OCI-LY3 (cell line): ENCODE data around the gene IP6K2.
"Not testable (repeated sequence)": the region's sequence is repeated elsewhere in the genome, so short reads cannot be mapped to it uniquely, and the experiment has no call there.

Source experiments
- H2AFZ ChIP-seq: fragments of 200-600, 300-600 bp; shearing (Covaris generic); 2 replicates; pipeline ENCODE4 v1.6.0; 2014; ENCODE audit warnings: antibody characterized with exemption, low read depth, low read length
- H3K27ac ChIP-seq: fragments of 200-600, 300-600 bp; sonication (generic); 2 replicates; pipeline ENCODE4 v1.5.1; 2014; ENCODE audit warnings: mild to moderate bottlenecking, low read length, moderate library complexity, mixed read lengths
- H3K27me3 ChIP-seq: fragments of 200-600, 300-600 bp; sonication (generic); 2 replicates; pipeline ENCODE4 v1.6.1; 2014; ENCODE audit warnings: low read depth, low read length, mixed read lengths
- H3K36me3 ChIP-seq: fragments of 200-600, 300-600 bp; sonication (generic); replicated peaks from 2 replicates; pipeline ENCODE3; 2014; ENCODE audit warnings: low read depth, low read length, mixed read lengths
- H3K4me1 ChIP-seq: fragments of 300-600, 200-600 bp; sonication (generic); 2 replicates; pipeline ENCODE4 v1.6.1; 2014; ENCODE audit warnings: low read length, mixed read lengths
- H3K4me2 ChIP-seq: fragments of 200-600, 300-600 bp; sonication (generic); 2 replicates; pipeline ENCODE4 v1.6.1; 2014; ENCODE audit warnings: low read length, mixed read lengths
- H3K4me3 ChIP-seq: fragments of 300-600, 200-600 bp; sonication (generic); 2 replicates; pipeline ENCODE4 v1.5.1; 2014; ENCODE audit warnings: antibody characterized with exemption, mild to moderate bottlenecking, low read length, moderate library complexity
- H3K79me2 ChIP-seq: fragments of 300-600, 200-600 bp; shearing (Covaris generic); 2 replicates; pipeline ENCODE4 v1.6.1; 2014; ENCODE audit warnings: mild to moderate bottlenecking, low read length, mixed read lengths
- H3K9ac ChIP-seq: fragments of 300-600, 200-600 bp; shearing (Covaris generic); 2 replicates; pipeline ENCODE4 v1.6.0; 2014; ENCODE audit warnings: mild to moderate bottlenecking, low read length, moderate library complexity
- H3K9me3 ChIP-seq: fragments of 200-600, 300-600 bp; shearing (Covaris generic); 2 replicates; pipeline ENCODE4 v1.6.1; 2014; ENCODE audit warnings: low read length, mixed read lengths; ENCODE audit not compliant: insufficient read depth
- H4K20me1 ChIP-seq: fragments of 200-600, 300-600 bp; sonication (generic); 2 replicates; pipeline ENCODE4 v1.6.1; 2016; ENCODE audit warnings: low read length, mixed read lengths; ENCODE audit not compliant: insufficient read depth
- EZH2phosphoT487 ChIP-seq: fragments of 200-600 bp; shearing (Covaris generic); IDR thresholded peaks from 2 replicates; pipeline ENCODE4 v1.6.1; 2018; ENCODE audit warnings: antibody characterized with exemption, mixed run types, low read depth
- TF ChIP-seq, protein P1 (sequence below): fragments of 200-600, 300-600 bp; sonication (generic); IDR thresholded peaks from 2 replicates; pipeline ENCODE4 v1.5.1; 2014; ENCODE audit warnings: antibody characterized with exemption, low read length, low read depth

The IP6K2 gene

GRCh38 chr3:48733752-48734518 is 16.9 kb upstream of the IP6K2 start:
- H3K9me3 ChIP-seq, H4K20me1 ChIP-seq, H3K27me3 ChIP-seq, H3K27ac ChIP-seq, H3K79me2 ChIP-seq, H3K4me1 ChIP-seq, H3K36me3 ChIP-seq, H3K4me3 ChIP-seq, H2AFZ ChIP-seq, H3K4me2 ChIP-seq, H3K9ac ChIP-seq: not testable (repeated sequence)

DNA sequence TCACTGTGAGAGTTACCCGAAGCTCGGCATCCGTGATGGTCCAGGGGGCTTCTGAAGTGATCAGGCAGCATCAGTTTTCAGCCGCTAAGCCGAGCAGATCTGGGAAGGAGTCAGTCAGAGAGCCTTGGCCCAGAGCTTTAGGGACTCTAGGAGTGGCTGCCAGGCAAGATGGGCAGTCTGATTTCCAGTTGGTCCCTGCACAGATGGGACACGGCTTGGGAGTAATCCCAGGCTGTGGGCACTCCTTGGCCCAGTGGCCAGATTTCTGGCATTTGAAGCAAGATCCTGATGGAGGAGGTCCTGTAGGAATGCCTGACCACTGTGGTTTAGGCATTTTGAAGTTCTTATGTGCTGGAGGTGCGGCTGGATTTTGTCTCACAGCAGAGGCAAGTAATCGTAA is 10.5 kb upstream of the IP6K2 start:
- Histone ChIP-seq H3K27me3 (no peaks in the 10 kb centered on the region; the same call in 1 of the 2 replicates), H3K9me3 (no peaks in the 10 kb centered on the region), H3K36me3 (no peaks in the 10 kb centered on the region), H3K9ac (no peak overlapping the region), H3K4me1 (no peaks in the 10 kb centered on the region), H2AFZ (no peak overlapping the region), H3K4me3 (no peak overlapping the region), H3K79me2 (no peaks in the 10 kb centered on the region), H3K4me2 (no peak overlapping the region), H4K20me1 (no peaks in the 10 kb centered on the region), H3K27ac (no peak overlapping the region)
- TF ChIP-seq, protein P1, sequence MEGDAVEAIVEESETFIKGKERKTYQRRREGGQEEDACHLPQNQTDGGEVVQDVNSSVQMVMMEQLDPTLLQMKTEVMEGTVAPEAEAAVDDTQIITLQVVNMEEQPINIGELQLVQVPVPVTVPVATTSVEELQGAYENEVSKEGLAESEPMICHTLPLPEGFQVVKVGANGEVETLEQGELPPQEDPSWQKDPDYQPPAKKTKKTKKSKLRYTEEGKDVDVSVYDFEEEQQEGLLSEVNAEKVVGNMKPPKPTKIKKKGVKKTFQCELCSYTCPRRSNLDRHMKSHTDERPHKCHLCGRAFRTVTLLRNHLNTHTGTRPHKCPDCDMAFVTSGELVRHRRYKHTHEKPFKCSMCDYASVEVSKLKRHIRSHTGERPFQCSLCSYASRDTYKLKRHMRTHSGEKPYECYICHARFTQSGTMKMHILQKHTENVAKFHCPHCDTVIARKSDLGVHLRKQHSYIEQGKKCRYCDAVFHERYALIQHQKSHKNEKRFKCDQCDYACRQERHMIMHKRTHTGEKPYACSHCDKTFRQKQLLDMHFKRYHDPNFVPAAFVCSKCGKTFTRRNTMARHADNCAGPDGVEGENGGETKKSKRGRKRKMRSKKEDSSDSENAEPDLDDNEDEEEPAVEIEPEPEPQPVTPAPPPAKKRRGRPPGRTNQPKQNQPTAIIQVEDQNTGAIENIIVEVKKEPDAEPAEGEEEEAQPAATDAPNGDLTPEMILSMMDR, result no peak
- no peak for TF ChIP-seq EZH2phosphoT487

DNA sequence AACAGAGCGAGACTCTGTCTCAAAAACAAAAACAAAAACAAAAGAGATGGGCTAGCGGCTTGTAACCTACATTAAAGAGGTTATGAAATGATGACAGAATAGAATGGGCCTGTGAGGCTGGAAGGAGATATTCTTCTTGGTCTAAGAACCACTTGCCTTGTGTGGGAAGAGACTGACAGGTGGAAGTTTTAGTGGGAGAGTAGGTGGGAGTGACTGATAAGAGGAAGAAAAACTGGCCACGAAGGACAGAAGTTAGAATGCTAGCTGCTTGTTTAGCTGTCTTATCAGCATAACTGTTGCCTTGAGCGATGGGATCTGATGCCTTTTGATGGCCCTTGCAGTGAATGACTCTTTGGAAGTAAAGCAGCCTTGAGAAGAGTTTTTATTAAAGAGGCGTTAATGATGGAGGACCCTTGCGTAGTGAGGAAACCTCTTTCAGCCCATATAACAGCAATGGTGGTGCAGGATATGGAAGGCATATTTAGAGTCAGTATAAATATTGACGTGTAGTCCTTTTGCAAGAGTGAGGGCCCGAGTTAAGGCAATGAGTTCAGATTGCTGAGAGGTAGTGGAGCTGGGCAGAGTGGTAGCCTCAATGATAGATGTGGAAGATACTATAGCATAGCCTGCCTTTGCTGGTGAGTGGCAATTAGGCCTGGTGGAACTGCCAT is 8.3 kb upstream of the IP6K2 start:
- H3K4me2 ChIP-seq, H3K9ac ChIP-seq, H3K27ac ChIP-seq, H3K4me3 ChIP-seq, H2AFZ ChIP-seq, H3K79me2 ChIP-seq, H3K4me1 ChIP-seq, H3K9me3 ChIP-seq, H3K27me3 ChIP-seq, H3K36me3 ChIP-seq, H4K20me1 ChIP-seq: not testable (repeated sequence)

DNA sequence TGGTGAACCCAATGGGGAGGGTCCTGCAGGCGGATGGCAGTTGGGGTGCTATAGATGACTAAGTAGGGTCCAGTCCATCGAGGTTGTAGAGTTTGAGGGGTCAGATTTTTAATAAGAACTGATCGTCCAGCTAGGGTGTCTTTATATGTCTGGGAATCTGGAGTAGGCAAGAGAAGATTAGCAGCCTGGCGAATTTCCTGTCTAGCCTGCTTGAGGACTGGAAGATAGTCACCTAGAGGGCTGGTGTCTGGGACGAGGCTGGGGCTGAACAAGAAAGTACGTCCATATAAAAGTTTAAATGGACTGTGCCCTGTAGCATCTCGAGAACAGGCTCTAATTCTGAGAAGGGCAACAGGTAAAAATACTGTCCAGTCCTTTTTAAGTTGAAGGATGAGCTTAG is 6.7 kb upstream of the IP6K2 start:
- TF ChIP-seq, protein P1, result no peak
- no peak for TF ChIP-seq EZH2phosphoT487
- no peak overlapping the region for H3K9ac ChIP-seq
- H3K4me1 ChIP-seq, result no peaks in the 10 kb centered on the region
- H3K79me2 ChIP-seq, result no peaks in the 10 kb centered on the region
- H3K9me3 ChIP-seq, result no peaks in the 10 kb centered on the region
- H2AFZ ChIP-seq, result no peak overlapping the region
- H3K36me3 ChIP-seq, result no peaks in the 10 kb centered on the region
- H3K4me3 ChIP-seq, result no peak overlapping the region
- no peaks in the 10 kb centered on the region for H4K20me1 ChIP-seq
- no peak overlapping the region for H3K4me2 ChIP-seq
- H3K27ac ChIP-seq, result no peak overlapping the region
- H3K27me3 ChIP-seq, result no peaks in the 10 kb centered on the region; the same call in 1 of the 2 replicates

DNA sequence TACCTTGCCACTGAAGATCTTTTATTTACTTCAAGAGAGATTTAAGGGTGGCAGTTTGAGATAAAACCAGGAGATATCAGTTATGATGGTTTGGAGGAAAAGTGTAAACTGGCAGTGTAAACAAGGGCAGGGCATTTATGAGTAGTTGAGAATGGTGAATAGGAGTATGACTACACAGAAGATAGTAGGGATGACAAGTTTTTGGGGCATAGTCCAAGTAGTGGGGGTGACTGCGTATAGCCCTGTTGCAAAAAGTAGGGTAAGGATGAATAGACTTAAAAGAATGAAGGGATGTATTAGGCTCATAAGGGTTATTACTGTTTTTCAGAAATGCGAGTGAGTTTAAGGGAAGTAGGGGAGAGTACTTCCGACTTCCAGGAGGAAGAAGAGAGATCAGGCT is 6.3 kb upstream of the IP6K2 start:
- H3K4me1 ChIP-seq, H3K27me3 ChIP-seq, H4K20me1 ChIP-seq, H2AFZ ChIP-seq, H3K4me3 ChIP-seq, H3K4me2 ChIP-seq, H3K9me3 ChIP-seq, H3K27ac ChIP-seq, H3K79me2 ChIP-seq, H3K36me3 ChIP-seq, H3K9ac ChIP-seq: not testable (repeated sequence)
